Measurements from ENCODE around the gene DDTL.
"Not testable (repeated sequence)": the region's sequence is repeated elsewhere in the genome, so short reads cannot be mapped to it uniquely, and the experiment has no call there.

- TF ChIP-seq POLR2A (IDR thresholded peaks at IDR 0.05; ENCODE audit: extremely low read depth, insufficient read length); CTCF (IDR thresholded peaks at IDR 0.05; ENCODE audit: low read depth, low read length): not testable (repeated sequence)
These were observed 8.2 kb downstream of the DDTL start for GRCh38 chr22:23974836-23975352.

Measured in NB4 (cell line).